ENCODE results near the gene WWC2. TPM values are rescaled to one million over a fixed set of nuclear protein-coding genes. Genes with fewer than 3 reads are reported as not detected.

Gene WWC2
- total and polyA plus RNA-seq, 2 donors (not counting 3 experiments of a cell fraction or from before 2014, with no cell fraction given): 12.9 to 52.2 TPM

- FAIRE-seq (no peak), DNase-seq (ENCODE audit: low read depth, low spot score) (no peak)
- Histone ChIP-seq H3K4me3 (replicated peaks in 1 of 3; ENCODE audit: insufficient read depth in 1 of 3, low read depth in 1 of 3, low read length in 3 of 3) (no peak overlapping the region), H3K27ac (ENCODE audit: insufficient read depth, low read depth, low read length) (no peak overlapping the region), H3K4me2 (ENCODE audit: insufficient read depth, low read length) (no peak overlapping the region), H3K9me3 (replicated peaks; ENCODE audit: control insufficient read depth, insufficient read depth, low read length) (no peaks in the 10 kb centered on the region), H2AFZ (ENCODE audit: low read depth, low read length) (no peak overlapping the region), H3K36me3 (ENCODE audit: control insufficient read depth in 2 of 2, extremely low read depth in 1 of 2, insufficient read depth in 2 of 2, low read length in 2 of 2) (no peaks in the 10 kb centered on the region), H3K4me1 (ENCODE audit: control insufficient read depth, extremely low read depth, insufficient read depth, low read length) (peaks cover 13% of the 10 kb centered on the region), H3K79me2 (ENCODE audit: control insufficient read depth, insufficient read depth, low read length) (no peaks in the 10 kb centered on the region), H4K20me1 (replicated peaks; ENCODE audit: control insufficient read depth, extremely low read depth, insufficient read depth, low read length) (no peaks in the 10 kb centered on the region), H3K9ac (replicated peaks; ENCODE audit: extremely low read depth, insufficient read depth, low read length) (no peak overlapping the region), H3K9me1 (replicated peaks; ENCODE audit: control insufficient read depth, extremely low read depth, insufficient read depth, low read length) (no peaks in the 10 kb centered on the region), H3K27me3 (ENCODE audit: control insufficient read depth in 2 of 2, insufficient read depth in 2 of 2, low read length in 2 of 2) (no peaks in the 10 kb centered on the region)
- ChIA-PET POLR2A (no interaction called here), CTCF (interaction anchor here (1.0 kb wide), 1 partner anchor 222 kb away, joined by 3 read pairs; no protein-coding TSS in a partner anchor)
- BruUV-seq (replicated peaks): no TSS peak
- intact Hi-C loops (cut with micrococcal nuclease) (no loop called here), dilution Hi-C loops (cut with MboI; ENCODE audit: extremely low pct_ligation_motif_present, low sequenced_read_pairs) (no loop called here)
- TF ChIP-seq GATA2 (IDR thresholded peaks at IDR 0.05; ENCODE audit: insufficient read depth, insufficient read length, low read depth, low read length): no peak
- TF ChIP-seq MYC (IDR thresholded peaks at IDR 0.05; ENCODE audit: low read depth, low read length): no peak
- TF ChIP-seq, protein P1, sequence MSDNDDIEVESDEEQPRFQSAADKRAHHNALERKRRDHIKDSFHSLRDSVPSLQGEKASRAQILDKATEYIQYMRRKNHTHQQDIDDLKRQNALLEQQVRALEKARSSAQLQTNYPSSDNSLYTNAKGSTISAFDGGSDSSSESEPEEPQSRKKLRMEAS (IDR thresholded peaks at IDR 0.05; ENCODE audit: insufficient read depth, insufficient read length): no peak
- no peak for TF ChIP-seq POLR2A (IDR thresholded peaks at IDR 0.05; ENCODE audit: low read depth, low read length)
- TF ChIP-seq POLR2AphosphoS5 (IDR thresholded peaks at IDR 0.05; ENCODE audit: insufficient read depth, low read depth, low read length): no peak
- no peak for TF ChIP-seq CTCF (IDR thresholded peaks at IDR 0.05; ENCODE audit: extremely low read depth in 1 of 2, insufficient read depth in 1 of 2, low read depth in 1 of 2, low read length in 2 of 2)
- TF ChIP-seq FOS (IDR thresholded peaks at IDR 0.05; ENCODE audit: borderline replicate concordance, insufficient read depth, low read length): no peak
- no peak for TF ChIP-seq JUN (IDR thresholded peaks at IDR 0.05; ENCODE audit: borderline replicate concordance, insufficient read depth, insufficient read length, low read depth)
- no peak for TF ChIP-seq EZH2 (IDR thresholded peaks at IDR 0.05; ENCODE audit: borderline replicate concordance, low read depth, low read length, severe bottlenecking)
Measured at GRCh38 chr4:183295711-183296110, 196.7 kb downstream of the WWC2 start.

Measured in endothelial cell of umbilical vein (primary cell).